GM12892 (cell line): ENCODE data around the gene CACNA2D3.

Experiments used
- POLR2A ChIP-seq: IDR thresholded peaks from 2 replicates; pipeline ENCODE4 v1.6.1; 2011; ENCODE audit warnings: low read depth, low read length, control low read depth
- POLR2AphosphoS5 ChIP-seq: IDR thresholded peaks from 2 replicates; pipeline ENCODE4 v1.6.1; 2011; ENCODE audit warnings: low read depth, low read length, control low read depth

DNA sequence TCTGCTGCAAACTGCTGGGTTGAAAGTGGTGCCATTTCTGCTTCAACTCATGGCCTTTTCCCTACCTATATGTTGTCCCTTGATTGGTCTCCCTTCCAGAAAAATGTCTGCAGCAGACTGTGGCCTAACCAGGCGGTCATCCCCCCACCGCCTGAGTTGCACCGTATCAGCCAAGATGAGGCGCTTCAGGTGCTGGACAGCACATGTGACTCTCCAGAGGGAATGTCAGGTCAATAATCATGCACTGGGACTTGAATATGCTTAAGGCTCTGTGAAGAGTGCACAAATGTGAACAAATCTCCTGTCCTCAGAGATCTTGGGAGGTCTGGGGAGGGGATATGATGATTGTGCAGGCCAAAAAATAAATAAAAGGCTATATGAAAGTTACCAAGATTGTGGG, 773.3 kb downstream of the CACNA2D3 start:
- TF ChIP-seq POLR2A (no peak), POLR2AphosphoS5 (no peak)
